HG02885 (cell line): ENCODE data around the gene STPG3.
"Not testable (repeated sequence)": the region's sequence is repeated elsewhere in the genome, so short reads cannot be mapped to it uniquely, and the experiment has no call there.

Experiments
- ATAC-seq: cut with Tn5 transposase; IDR thresholded peaks from one replicate; pipeline ENCODE4 v1.9.1; 2021; ENCODE audit warnings: mild to moderate bottlenecking; ENCODE audit not compliant: unreplicated experiment, poor library complexity

Gene STPG3

GRCh38 chr9:137243626-137244485 lies 7.2 kb upstream of the STPG3 start:
- ATAC-seq = no peak

- ATAC-seq = no peak
Observed at GRCh38 chr9:137244486-137245449, 6.3 kb upstream of the STPG3 start.

GRCh38 chr9:137245450-137246421 lies 5.3 kb upstream of the STPG3 start:
- ATAC-seq = no peak

- no peak for ATAC-seq
Observed at GRCh38 chr9:137247135-137247915, 3.8 kb upstream of the STPG3 start.

GRCh38 chr9:137247916-137248175 lies 3.2 kb upstream of the STPG3 start:
- no peak for ATAC-seq

GRCh38 chr9:137250329-137251193 lies 525 bp upstream of the STPG3 start:
- ATAC-seq = no peak

- no peak for ATAC-seq
Observed at GRCh38 chr9:137251490-137252268, 593 bp downstream of the STPG3 start.

GRCh38 chr9:137252555-137253506 lies 1.7 kb downstream of the STPG3 start:
- ATAC-seq = no peak

GRCh38 chr9:137253717-137254623 lies 2.9 kb downstream of the STPG3 start:
- no peak for ATAC-seq

GRCh38 chr9:137254624-137255447 lies 3.8 kb downstream of the STPG3 start, which contains the start of gene NELFB:
Gene NELFB, plus strand, starts transcription at chr9:137255327.
- ATAC-seq = peak; percentile 81

- ATAC-seq = no peak
Observed at GRCh38 chr9:137255448-137256114, 4.5 kb downstream of the STPG3 start.

- no peak for ATAC-seq
Observed at GRCh38 chr9:137256362-137256761, 5.3 kb downstream of the STPG3 start.

GRCh38 chr9:137256856-137257255 lies 5.8 kb downstream of the STPG3 start:
- ATAC-seq = no peak

GRCh38 chr9:137262173-137262908 lies 11.3 kb downstream of the STPG3 start:
- ATAC-seq = not testable (repeated sequence)
